Subcutaneous adipose tissue (tissue), 4 donors: ENCODE data around the gene PRELID3B. TPM values are rescaled to one million over a fixed set of nuclear protein-coding genes. Genes with fewer than 3 reads are reported as not detected.

Experiments
- total RNA-seq, 4 donors: library from RNA; depleted of rRNA; stranded (reverse); fragments of >200 nt; gene quantifications; one replicate each; pipeline ENCODE4 v1.1.0, GENCODE V29; 2016
- TF ChIP-seq, protein P1 (sequence below): fragments of 450-650 bp; IDR thresholded peaks from one replicate; pipeline ENCODE4 v1.5.1; 2016; ENCODE audit warnings: low read depth, mild to moderate bottlenecking, control low read depth, antibody characterized with exemption, moderate library complexity

PRELID3B gene
- total RNA-seq, 4 donors from 2014 or later: 39.2 to 83.2 (median 46.3) TPM

DNA sequence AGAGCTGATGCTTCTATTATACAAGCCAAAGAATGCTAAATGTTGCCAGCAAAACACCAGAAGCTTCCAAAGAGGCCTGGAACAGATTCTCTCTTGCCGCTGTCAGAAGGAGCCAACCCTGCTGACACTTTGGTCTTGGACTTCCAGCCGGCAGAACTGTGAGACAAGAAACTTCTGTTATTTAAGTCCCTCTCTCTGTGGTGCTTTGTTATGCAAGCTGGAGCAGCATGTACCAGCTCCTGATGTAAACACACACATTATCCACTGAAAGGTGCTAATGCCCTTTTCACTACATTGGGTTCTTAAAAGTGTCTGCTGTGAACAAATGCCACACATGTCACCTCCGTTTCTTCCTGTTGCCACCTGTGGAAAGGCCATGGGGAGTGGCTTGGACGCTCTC is 25.9 kb upstream of the PRELID3B start:
- TF ChIP-seq, protein P1, sequence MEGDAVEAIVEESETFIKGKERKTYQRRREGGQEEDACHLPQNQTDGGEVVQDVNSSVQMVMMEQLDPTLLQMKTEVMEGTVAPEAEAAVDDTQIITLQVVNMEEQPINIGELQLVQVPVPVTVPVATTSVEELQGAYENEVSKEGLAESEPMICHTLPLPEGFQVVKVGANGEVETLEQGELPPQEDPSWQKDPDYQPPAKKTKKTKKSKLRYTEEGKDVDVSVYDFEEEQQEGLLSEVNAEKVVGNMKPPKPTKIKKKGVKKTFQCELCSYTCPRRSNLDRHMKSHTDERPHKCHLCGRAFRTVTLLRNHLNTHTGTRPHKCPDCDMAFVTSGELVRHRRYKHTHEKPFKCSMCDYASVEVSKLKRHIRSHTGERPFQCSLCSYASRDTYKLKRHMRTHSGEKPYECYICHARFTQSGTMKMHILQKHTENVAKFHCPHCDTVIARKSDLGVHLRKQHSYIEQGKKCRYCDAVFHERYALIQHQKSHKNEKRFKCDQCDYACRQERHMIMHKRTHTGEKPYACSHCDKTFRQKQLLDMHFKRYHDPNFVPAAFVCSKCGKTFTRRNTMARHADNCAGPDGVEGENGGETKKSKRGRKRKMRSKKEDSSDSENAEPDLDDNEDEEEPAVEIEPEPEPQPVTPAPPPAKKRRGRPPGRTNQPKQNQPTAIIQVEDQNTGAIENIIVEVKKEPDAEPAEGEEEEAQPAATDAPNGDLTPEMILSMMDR: no peak

DNA sequence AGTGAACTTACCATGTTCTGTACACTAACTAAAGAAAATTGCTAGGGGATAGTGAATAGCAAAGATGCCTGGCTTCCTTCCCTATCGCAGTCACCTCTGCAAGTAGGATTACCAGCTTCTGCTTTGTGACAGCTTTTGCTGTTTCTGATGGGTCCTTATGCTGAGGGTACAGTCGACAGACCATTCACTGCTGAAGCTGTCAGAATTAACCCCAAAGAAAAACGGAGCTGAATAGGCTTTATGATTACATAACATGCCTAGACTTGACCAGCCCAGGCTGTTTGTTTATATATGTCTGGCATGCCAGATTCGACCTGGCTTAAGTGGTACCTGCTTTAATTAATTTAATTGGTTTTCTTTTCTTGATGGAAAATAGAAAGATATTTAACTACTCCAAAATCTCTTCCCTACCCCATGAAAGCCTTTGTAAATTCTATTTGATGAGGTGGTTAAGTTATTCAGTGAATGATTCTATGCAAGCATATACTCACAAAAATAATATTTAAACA is 21.7 kb upstream of the PRELID3B start:
- TF ChIP-seq, protein P1: no peak

DNA sequence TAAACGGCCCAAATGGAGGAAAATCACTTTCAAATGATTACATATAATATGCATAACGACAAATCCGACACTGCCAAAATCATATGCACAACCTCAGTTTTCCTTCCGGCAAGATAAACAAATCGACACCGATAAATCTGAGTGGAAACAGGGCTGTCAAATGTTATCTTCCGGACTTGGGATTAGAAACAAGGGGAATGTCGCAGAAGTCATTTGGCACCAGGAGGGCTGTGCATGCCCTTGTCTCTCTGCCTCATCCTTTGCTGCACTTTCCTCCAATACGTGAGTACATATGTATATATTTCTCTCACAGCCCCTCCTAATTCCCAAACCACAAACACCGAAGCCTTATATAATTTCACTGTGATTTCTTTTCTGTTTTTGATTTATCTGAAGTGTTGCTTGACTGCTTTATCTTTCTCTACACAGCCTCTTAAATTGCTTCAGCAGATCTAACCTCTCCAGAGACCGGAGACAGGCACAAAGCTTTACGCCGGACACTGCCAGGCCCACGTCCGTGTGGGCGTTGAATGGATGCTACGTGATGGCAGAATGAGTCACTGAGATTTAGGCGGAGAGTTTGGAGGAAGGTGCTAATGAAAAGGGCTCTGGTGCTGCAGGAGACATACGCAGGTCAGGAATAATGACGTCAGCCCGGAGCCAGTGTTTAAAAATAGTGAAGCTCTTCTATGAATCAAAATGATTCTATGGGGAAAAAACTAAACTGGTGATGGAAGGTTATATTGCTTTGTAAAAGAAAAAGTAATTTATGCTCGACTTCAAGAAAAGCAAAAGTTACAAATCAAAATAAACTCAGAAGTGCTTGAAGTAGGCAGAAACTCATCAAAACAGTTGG is 21.0 kb upstream of the PRELID3B start:
- TF ChIP-seq, protein P1: no peak

DNA sequence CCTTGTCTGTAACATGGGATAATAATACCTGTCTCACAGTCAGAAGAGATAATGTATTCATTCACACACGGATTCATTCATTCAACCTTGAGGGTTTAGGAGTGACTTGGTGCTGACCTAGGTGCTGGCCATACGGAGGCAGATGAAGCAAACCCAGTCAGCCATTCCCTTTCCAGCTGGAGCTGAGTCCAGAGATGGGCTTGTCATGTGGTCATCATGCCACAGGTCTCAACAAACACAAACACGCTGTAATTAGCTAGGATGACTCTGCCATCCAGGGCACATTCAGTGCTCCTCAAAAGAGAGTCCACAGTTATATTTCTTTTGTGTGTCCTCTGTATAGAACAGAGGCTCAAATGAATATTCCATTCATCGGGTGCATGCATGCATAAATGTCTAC is 19.5 kb upstream of the PRELID3B start:
- TF ChIP-seq, protein P1: no peak

DNA sequence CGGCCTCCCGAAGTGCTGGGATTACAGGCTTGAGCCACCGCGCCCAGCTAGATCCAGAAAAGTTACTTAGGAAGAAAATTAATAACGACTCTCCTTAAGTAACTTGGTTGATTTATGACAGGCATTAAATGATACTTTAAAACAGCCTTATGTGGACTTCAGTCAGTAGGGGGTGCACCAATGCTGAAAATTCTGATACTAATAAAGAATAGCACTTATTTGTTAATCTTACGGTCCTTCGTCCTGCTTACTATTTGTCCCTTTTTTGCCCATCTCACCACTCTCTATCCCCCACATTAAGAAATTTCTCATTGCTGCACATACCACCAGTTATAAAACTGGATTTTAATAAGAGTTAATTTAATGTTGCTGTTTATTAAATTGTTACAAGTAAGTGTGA is 12.7 kb upstream of the PRELID3B start:
- TF ChIP-seq, protein P1: no peak

DNA sequence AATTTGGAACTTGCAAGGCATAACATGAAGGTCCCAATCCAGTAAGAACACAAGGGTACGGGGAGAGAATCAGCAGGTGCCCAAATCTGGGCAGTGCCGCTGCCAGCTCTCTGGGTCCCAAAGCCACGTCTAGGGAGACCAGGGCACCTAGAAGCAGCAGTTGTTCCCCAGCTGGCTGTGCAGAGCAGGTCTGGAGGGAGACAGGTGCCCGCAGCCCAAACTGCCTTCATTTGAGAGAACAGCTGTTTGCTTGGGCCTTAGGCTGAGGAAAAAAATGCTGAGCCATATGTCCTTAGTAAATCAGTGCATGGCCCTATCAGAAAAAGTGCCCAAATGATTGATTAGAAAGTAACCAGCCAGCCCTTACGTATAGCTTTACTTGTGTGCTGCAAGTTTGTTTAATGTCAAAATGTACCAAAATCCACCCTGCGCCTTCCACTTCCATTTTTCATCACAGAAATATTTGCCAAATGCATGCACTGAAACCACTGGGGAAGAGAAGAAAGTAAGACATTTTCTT is 9.1 kb upstream of the PRELID3B start:
- TF ChIP-seq, protein P1: no peak

DNA sequence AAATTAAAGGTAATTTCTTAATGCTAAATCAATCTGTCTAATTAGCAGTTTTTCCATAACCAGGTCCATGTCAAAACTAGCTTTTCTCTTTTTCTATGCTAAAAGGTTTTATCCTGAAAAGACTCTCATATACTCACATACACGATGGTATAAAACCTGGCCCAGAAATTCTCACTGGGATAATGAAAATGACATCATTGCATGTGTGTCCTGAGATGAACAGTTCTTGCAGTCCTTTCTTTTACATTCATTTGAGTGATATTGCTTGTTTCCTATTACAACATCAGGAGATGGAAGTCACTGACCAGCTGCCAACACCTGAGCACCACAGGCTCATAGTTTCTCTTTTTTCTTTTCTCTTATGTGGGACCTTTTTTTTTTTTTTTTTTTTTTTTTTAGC is 7.9 kb upstream of the PRELID3B start:
- TF ChIP-seq, protein P1: no peak
